RWPE1 (cell line): ENCODE measurements around the gene XPR1.

Source experiments
- CTCF ChIA-PET: fragments of 350-600 bp; sonication (Branson Sonifier 250); formaldehyde crosslinking; extraction: SDS; loops from one replicate; lab custom pipeline; 2021; lab: Yijun Ruan, JAX
- POLR2A ChIA-PET: fragments of 400-600 bp; formaldehyde crosslinking; extraction: SDS; loops from one replicate; lab custom pipeline; 2020; ENCODE audit warnings: antibody characterized with exemption; ENCODE audit not compliant: low non-redundant PET; lab: Yijun Ruan, JAX
- DNase-seq: peaks from one replicate; pipeline ENCODE4 v3.0.0; 2012; ENCODE audit warnings: low spot score
- H3K27ac ChIP-seq: fragments of 450-650 bp; 2 replicates; pipeline ENCODE4 v1.5.1; 2017
- TF ChIP-seq, protein P1 (sequence below): fragments of 450-650 bp; conservative IDR thresholded peaks from 2 replicates; pipeline ENCODE4 v1.5.1; 2017; ENCODE audit warnings: low read depth, mild to moderate bottlenecking

Gene XPR1

DNA sequence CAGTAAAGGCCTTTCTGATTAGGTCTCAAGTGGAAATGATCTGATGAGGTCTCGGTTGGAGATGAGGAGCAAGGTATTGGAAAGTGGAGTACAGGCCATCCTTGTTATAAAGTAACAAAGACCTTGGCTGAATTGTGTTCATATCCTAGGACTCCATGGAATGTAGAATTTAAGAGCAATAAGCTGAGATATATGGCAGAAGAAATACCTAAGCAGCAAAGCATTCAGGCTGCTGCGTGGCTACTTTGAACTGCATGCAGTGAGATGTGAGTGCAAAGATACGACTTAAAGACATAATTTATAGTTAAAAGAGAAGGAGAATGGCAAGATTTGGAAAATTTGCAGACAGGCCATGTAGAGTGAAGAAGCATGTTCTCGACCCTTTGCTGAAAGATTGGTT is 11.2 kb upstream of the XPR1 start:
- DNase-seq: no peak
- no peak overlapping the region for H3K27ac ChIP-seq
- ChIA-PET POLR2A (no interaction called here), CTCF (interaction anchor here (1.0 kb wide), 1 partner anchor 11 kb away, joined by 3 read pairs; the partner anchor contains the start of gene XPR1)
- TF ChIP-seq, protein P1, sequence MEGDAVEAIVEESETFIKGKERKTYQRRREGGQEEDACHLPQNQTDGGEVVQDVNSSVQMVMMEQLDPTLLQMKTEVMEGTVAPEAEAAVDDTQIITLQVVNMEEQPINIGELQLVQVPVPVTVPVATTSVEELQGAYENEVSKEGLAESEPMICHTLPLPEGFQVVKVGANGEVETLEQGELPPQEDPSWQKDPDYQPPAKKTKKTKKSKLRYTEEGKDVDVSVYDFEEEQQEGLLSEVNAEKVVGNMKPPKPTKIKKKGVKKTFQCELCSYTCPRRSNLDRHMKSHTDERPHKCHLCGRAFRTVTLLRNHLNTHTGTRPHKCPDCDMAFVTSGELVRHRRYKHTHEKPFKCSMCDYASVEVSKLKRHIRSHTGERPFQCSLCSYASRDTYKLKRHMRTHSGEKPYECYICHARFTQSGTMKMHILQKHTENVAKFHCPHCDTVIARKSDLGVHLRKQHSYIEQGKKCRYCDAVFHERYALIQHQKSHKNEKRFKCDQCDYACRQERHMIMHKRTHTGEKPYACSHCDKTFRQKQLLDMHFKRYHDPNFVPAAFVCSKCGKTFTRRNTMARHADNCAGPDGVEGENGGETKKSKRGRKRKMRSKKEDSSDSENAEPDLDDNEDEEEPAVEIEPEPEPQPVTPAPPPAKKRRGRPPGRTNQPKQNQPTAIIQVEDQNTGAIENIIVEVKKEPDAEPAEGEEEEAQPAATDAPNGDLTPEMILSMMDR: no peak

DNA sequence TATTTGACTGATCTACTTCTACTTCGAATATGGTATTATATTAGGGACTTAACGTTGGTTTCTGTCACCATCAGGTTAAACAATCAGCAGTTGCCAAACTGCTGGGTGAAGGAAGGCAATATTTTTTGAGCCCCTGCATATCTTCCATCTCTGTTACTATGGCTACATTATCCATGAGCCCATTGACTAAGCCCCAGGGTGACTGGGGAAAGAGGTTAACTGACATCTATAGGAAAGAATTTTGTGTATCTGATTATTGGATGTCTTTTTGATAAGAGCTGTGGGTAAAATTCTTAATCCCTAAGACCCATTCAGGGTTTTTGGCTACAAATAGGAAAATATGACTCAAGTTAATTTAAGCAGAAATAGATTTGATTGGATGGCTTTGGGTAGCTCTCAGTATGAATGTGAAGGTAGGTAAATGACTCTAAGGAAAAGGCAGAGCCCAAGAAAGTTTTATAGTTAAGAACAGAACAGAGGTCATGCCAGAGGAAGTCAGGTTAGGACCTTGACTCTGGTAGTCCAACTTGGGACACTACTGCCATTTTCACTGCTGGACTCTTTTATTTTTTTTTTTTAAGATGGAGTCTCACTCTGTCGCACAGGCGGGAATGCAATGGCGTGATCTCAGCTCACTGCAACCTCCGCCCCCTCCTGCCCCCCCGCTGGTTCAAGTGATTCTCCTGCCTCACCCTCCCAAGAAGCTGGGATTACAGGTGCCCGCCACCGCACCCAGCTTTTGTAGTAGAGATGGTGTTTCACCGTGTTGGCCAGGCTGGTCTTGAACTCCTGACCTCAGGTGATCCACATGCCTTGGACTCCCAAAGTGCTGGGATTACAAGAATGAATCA is 8.9 kb upstream of the XPR1 start:
- CTCF ChIA-PET: interaction anchor here (0.6 kb wide), 1 partner anchor 13 kb away, joined by 3 read pairs; no protein-coding TSS in a partner anchor
- H3K27ac ChIP-seq: no peak overlapping the region
- TF ChIP-seq, protein P1: no peak
- POLR2A ChIA-PET: no interaction called here
- DNase-seq: no peak

DNA sequence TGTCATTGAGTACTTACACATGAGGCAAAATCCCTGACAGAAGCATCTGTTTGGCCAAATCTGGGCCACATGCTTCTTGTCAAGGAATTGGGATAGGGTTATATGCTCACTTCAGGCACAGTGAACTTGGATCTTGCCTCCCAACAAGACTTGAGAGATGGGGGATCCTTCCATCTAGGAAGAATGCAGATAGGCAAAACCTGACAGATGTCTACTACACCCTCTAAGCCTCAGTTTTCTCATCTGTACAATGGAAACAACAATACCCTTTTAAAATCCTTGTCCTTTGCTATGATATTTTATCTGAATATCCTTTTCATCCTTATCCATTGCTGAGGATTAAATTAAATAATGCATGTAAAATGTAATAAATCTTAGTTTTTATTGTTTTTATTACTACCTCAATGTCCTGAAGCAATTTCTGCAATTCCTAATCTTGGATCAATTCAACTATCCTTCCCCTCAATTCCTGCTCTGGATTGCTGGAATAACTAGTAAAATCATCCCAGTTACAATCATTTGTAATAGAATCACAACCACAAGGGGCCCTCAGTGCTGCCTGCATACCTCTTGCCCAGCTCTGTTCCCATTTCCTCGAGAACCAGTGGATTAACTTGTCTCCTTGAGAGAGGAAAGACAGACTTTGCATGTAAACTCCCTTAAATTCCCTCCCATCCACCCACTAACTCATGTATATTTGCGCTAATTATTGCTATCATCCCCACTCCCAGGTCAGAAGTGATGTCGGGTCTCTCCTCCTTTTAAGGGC is 8.1 kb upstream of the XPR1 start:
- POLR2A ChIA-PET: no interaction called here
- no peak overlapping the region for H3K27ac ChIP-seq
- no peak for DNase-seq
- CTCF ChIA-PET: no interaction called here
- TF ChIP-seq, protein P1: no peak

DNA sequence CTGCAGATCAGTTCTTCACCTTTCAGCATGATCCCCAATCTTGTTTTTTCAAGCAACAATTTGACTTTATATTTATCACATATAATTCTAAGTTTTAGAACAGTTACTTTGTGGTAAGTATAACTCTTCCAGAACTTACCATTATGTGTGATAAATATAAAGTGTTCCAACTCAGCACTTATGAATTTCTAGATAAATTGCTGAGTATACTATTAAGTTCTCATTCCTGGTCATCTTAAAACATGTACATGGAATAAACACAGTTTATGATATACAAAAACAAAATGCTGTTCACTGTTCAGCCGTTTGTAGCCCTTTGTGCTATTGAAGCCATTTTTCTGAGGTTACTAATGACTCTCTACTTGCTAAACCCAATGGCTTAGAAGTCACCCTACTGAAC is 5.1 kb upstream of the XPR1 start:
- CTCF ChIA-PET: no interaction called here
- no peak overlapping the region for H3K27ac ChIP-seq
- no peak for DNase-seq
- TF ChIP-seq, protein P1: no peak
- POLR2A ChIA-PET: no interaction called here

DNA sequence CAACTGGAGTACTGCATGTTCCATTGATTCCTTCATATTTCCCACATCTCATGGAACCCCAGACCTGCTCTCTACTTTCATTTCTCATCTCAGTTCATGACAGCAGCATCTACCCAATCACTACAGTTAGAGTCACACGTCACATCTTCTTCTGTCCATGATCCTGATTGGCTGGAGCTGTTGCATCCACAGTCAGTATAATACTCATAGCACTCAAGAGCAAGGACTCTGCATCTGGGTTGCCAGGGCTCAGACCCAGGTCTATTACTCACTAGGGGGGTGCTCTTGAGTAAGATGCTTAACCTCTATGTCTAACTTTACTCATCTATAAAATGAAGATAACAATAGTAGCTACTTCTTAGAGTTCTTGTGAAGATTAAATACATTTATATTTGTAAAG is 4.4 kb upstream of the XPR1 start:
- POLR2A ChIA-PET: no interaction called here
- CTCF ChIA-PET: interaction anchor here (0.9 kb wide), 1 partner anchor 111 kb away, joined by 3 read pairs; no protein-coding TSS in a partner anchor
- TF ChIP-seq, protein P1: no peak
- no peak for DNase-seq
- no peak overlapping the region for H3K27ac ChIP-seq

DNA sequence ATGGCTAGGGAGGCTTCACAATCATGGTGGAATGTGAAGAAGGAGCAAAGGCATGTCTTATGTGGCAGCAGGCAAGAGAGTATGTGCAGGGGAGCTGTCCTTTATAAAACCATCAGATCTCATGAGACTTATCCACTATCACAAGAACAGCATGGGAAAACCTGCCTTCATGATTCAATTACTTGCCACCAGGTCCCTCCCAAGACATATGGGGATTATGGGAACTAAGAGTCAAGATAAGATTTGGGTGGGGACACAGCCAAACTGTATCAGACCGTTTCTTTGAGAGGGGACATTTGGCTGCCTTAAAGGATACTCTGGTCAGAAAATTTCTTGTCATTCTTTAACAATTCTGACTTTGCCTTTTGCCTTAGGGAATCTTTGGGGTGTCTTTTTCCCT is 3.2 kb upstream of the XPR1 start:
- TF ChIP-seq, protein P1: no peak
- no peak for DNase-seq
- no peak overlapping the region for H3K27ac ChIP-seq
- ChIA-PET CTCF (no interaction called here), POLR2A (no interaction called here)
